Cortex of kidney (tissue), 1 donor: ENCODE results near the gene ALKBH4.
"Not testable (repeated sequence)": the region's sequence is repeated elsewhere in the genome, so short reads cannot be mapped to it uniquely, and the experiment has no call there.

Experiments used
- DNase-seq: peaks from one replicate; lab custom pipeline; 2025; lab: John Stamatoyannopoulos, UW

The ALKBH4 gene

GRCh38 chr7:102464577-102465280 lies at the start of gene ALKBH4, which contains the start of gene LRWD1:
ALKBH4 (minus strand) TSS chr7:102464863; CDS start chr7:102464836, 27 bp downstream.
LRWD1 (plus strand) TSS chr7:102464984; CDS start chr7:102465081, 97 bp downstream.
- no peak for DNase-seq

- not testable (repeated sequence) for DNase-seq
Measured at GRCh38 chr7:102512642-102513221, 48.1 kb upstream of the ALKBH4 start.

GRCh38 chr7:102511860-102512522 lies 47.3 kb upstream of the ALKBH4 start:
- DNase-seq = not testable (repeated sequence)

- not testable (repeated sequence) for DNase-seq
Measured at GRCh38 chr7:102510575-102510974, 45.9 kb upstream of the ALKBH4 start.

- DNase-seq = not testable (repeated sequence)
Measured at GRCh38 chr7:102507410-102508088, 42.9 kb upstream of the ALKBH4 start.

GRCh38 chr7:102505298-102506185 lies 40.9 kb upstream of the ALKBH4 start:
- DNase-seq = not testable (repeated sequence)

- not testable (repeated sequence) for DNase-seq
Measured at GRCh38 chr7:102503141-102503540, 38.5 kb upstream of the ALKBH4 start.

GRCh38 chr7:102498321-102498720 lies 33.7 kb upstream of the ALKBH4 start:
- DNase-seq = not testable (repeated sequence)

- not testable (repeated sequence) for DNase-seq
Measured at GRCh38 chr7:102497308-102497707, 32.6 kb upstream of the ALKBH4 start.

GRCh38 chr7:102496861-102497260 lies 32.2 kb upstream of the ALKBH4 start:
- not testable (repeated sequence) for DNase-seq

GRCh38 chr7:102494473-102495149 lies 29.9 kb upstream of the ALKBH4 start:
- DNase-seq = not testable (repeated sequence)

- DNase-seq = not testable (repeated sequence)
Measured at GRCh38 chr7:102494026-102494425, 29.4 kb upstream of the ALKBH4 start.

- not testable (repeated sequence) for DNase-seq
Measured at GRCh38 chr7:102493220-102493935, 28.7 kb upstream of the ALKBH4 start.

- not testable (repeated sequence) for DNase-seq
Measured at GRCh38 chr7:102490529-102491075, 25.9 kb upstream of the ALKBH4 start.

- DNase-seq = not testable (repeated sequence)
Measured at GRCh38 chr7:102484317-102484716, 19.7 kb upstream of the ALKBH4 start.

- DNase-seq = not testable (repeated sequence)
Measured at GRCh38 chr7:102481962-102482361, 17.3 kb upstream of the ALKBH4 start.

- DNase-seq = not testable (repeated sequence)
Measured at GRCh38 chr7:102479982-102480637, 15.4 kb upstream of the ALKBH4 start.

- DNase-seq = not testable (repeated sequence)
Measured at GRCh38 chr7:102479209-102479584, 14.5 kb upstream of the ALKBH4 start.
